HUES48 (cell line): Measurements from ENCODE around the gene ZBTB7C.

ENCODE experiments used
- H3K27ac ChIP-seq: one replicate; pipeline ENCODE4 v1.7.0; 2013; ENCODE audit warnings: low read depth, low read length, inconsistent platforms
- H3K27me3 ChIP-seq: 2 replicates; pipeline ENCODE4 v1.6.1; 2013; ENCODE audit warnings: mild to moderate bottlenecking, low read length; ENCODE audit not compliant: control insufficient read depth, insufficient read depth
- H3K36me3 ChIP-seq: 2 replicates; pipeline ENCODE4 v1.6.1; 2013; ENCODE audit warnings: low read length; ENCODE audit not compliant: control insufficient read depth, insufficient read depth
- H3K4me1 ChIP-seq: 2 replicates; pipeline ENCODE4 v1.6.1; 2013; ENCODE audit warnings: mild to moderate bottlenecking, low read length; ENCODE audit not compliant: control insufficient read depth, insufficient read depth
- H3K4me3 ChIP-seq: 2 replicates; pipeline ENCODE4 v1.5.1; 2013; ENCODE audit warnings: mild to moderate bottlenecking, low read depth, low read length
- H3K9ac ChIP-seq: 2 replicates; pipeline ENCODE4 v1.6.1; 2013; ENCODE audit warnings: mild to moderate bottlenecking, low read depth, low read length, moderate library complexity
- H3K9me3 ChIP-seq: 2 replicates; pipeline ENCODE4 v1.6.1; 2013; ENCODE audit warnings: low read length; ENCODE audit not compliant: control insufficient read depth, insufficient read depth

Gene ZBTB7C

GRCh38 chr18:48417985-48418384 lies 8.8 kb upstream of the ZBTB7C start:
- Histone ChIP-seq H3K4me1 (no peaks in the 10 kb centered on the region), H3K27ac (no peak overlapping the region), H3K9ac (no peak overlapping the region), H3K36me3 (no peaks in the 10 kb centered on the region), H3K27me3 (peaks cover 22% of the 10 kb centered on the region; the same call in 1 of the 2 replicates), H3K9me3 (no peaks in the 10 kb centered on the region), H3K4me3 (no peak overlapping the region)

GRCh38 chr18:48413342-48413741 lies 4.2 kb upstream of the ZBTB7C start:
- H3K9me3 ChIP-seq: no peaks in the 10 kb centered on the region
- H3K4me3 ChIP-seq: no peak overlapping the region
- peaks cover 5% of the 10 kb centered on the region for H3K4me1 ChIP-seq
- H3K27ac ChIP-seq: no peak overlapping the region
- H3K27me3 ChIP-seq: peaks cover 50% of the 10 kb centered on the region
- H3K9ac ChIP-seq: no peak overlapping the region
- H3K36me3 ChIP-seq: no peaks in the 10 kb centered on the region

- Histone ChIP-seq H3K9ac (no peak overlapping the region), H3K27ac (no peak overlapping the region), H3K4me1 (peaks cover 12% of the 10 kb centered on the region), H3K4me3 (no peak overlapping the region), H3K36me3 (no peaks in the 10 kb centered on the region), H3K27me3 (peaks cover 60% of the 10 kb centered on the region), H3K9me3 (no peaks in the 10 kb centered on the region)
These were observed 3.3 kb upstream of the ZBTB7C start for GRCh38 chr18:48412339-48412929.

- Histone ChIP-seq H3K9ac (no peak overlapping the region), H3K27ac (peak overlapping the region; percentile 23), H3K36me3 (no peaks in the 10 kb centered on the region), H3K4me1 (peaks cover 12% of the 10 kb centered on the region), H3K4me3 (peak overlapping the region; percentile 82), H3K9me3 (no peaks in the 10 kb centered on the region), H3K27me3 (peaks cover 72% of the 10 kb centered on the region)
These were observed 1.1 kb upstream of the ZBTB7C start for GRCh38 chr18:48410095-48410920.

GRCh38 chr18:48409591-48410094 lies 460 bp upstream of the ZBTB7C start:
- Histone ChIP-seq H3K27me3 (peaks cover 77% of the 10 kb centered on the region), H3K9ac (no peak overlapping the region), H3K4me3 (peak overlapping the region; percentile 82), H3K27ac (peak overlapping the region; percentile 23), H3K4me1 (peaks cover 12% of the 10 kb centered on the region), H3K36me3 (no peaks in the 10 kb centered on the region), H3K9me3 (no peaks in the 10 kb centered on the region)

GRCh38 chr18:48408111-48408726 lies 964 bp downstream of the ZBTB7C start:
- peaks cover 12% of the 10 kb centered on the region for H3K4me1 ChIP-seq

GRCh38 chr18:48407358-48407757 lies 1.8 kb downstream of the ZBTB7C start:
- peaks cover 12% of the 10 kb centered on the region for H3K4me1 ChIP-seq
- no peak overlapping the region for H3K27ac ChIP-seq
- H3K9ac ChIP-seq: no peak overlapping the region
- H3K4me3 ChIP-seq: no peak overlapping the region
- peaks cover 75% of the 10 kb centered on the region for H3K27me3 ChIP-seq
- H3K9me3 ChIP-seq: no peaks in the 10 kb centered on the region
- no peaks in the 10 kb centered on the region for H3K36me3 ChIP-seq

More at GRCh38 chr18:48408111-48408726, 964 bp downstream of the ZBTB7C start:
- H3K27me3 ChIP-seq: peaks cover 75% of the 10 kb centered on the region
- peak overlapping the region; percentile 55 for H3K4me3 ChIP-seq
- H3K9ac ChIP-seq: no peak overlapping the region
- H3K9me3 ChIP-seq: no peaks in the 10 kb centered on the region
- H3K27ac ChIP-seq: no peak overlapping the region
- no peaks in the 10 kb centered on the region for H3K36me3 ChIP-seq

GRCh38 chr18:48405978-48406377 lies 3.2 kb downstream of the ZBTB7C start:
- Histone ChIP-seq H3K9me3 (no peaks in the 10 kb centered on the region), H3K36me3 (no peaks in the 10 kb centered on the region), H3K4me3 (no peak overlapping the region), H3K4me1 (peaks cover 11% of the 10 kb centered on the region), H3K9ac (no peak overlapping the region), H3K27me3 (peaks cover 61% of the 10 kb centered on the region), H3K27ac (no peak overlapping the region)

GRCh38 chr18:48404716-48405507 lies 4.3 kb downstream of the ZBTB7C start:
- H3K4me3 ChIP-seq: no peak overlapping the region
- H3K9ac ChIP-seq: no peak overlapping the region
- H3K4me1 ChIP-seq: peaks cover 9% of the 10 kb centered on the region
- H3K27ac ChIP-seq: no peak overlapping the region
- no peaks in the 10 kb centered on the region for H3K9me3 ChIP-seq
- H3K27me3 ChIP-seq: peaks cover 54% of the 10 kb centered on the region
- H3K36me3 ChIP-seq: no peaks in the 10 kb centered on the region

- Histone ChIP-seq H3K36me3 (no peaks in the 10 kb centered on the region), H3K9me3 (no peaks in the 10 kb centered on the region), H3K4me3 (no peak overlapping the region), H3K27ac (no peak overlapping the region), H3K27me3 (peaks cover 38% of the 10 kb centered on the region), H3K9ac (no peak overlapping the region), H3K4me1 (peaks cover 9% of the 10 kb centered on the region; the same call in 1 of the 2 replicates)
These were observed 6.2 kb downstream of the ZBTB7C start for GRCh38 chr18:48402953-48403352.
